Measurements from ENCODE around the gene JARID2.

The JARID2 gene

GRCh38 chr6:15410752-15411151, 164.9 kb downstream of the JARID2 start:
- CTCF ChIA-PET = interaction anchor here (1.0 to 1.3 kb wide), 3 partner anchors 10 to 34 kb away, joined by 3 to 5 read pairs (median 3); no protein-coding TSS in a partner anchor
- TF ChIP-seq HIC1 (tag by site-specific recombination; IDR thresholded peaks at IDR 0.05) = no peak
- no peak for TF ChIP-seq MZF1 (tag by site-specific recombination; IDR thresholded peaks at IDR 0.05; ENCODE audit: borderline replicate concordance)
- TF ChIP-seq ZNF155 (tag by site-specific recombination; IDR thresholded peaks at IDR 0.05) = no peak
- no peak for TF ChIP-seq PRDM10 (tag by site-specific recombination; IDR thresholded peaks at IDR 0.05)
- no peak for TF ChIP-seq ZNF664 (tag by site-specific recombination; IDR thresholded peaks at IDR 0.05)
- TF ChIP-seq PRDM1 (tag by site-specific recombination; IDR thresholded peaks at IDR 0.05) = no peak
- TF ChIP-seq ZNF791 (tag by site-specific recombination; IDR thresholded peaks at IDR 0.05) = no peak
- no peak for TF ChIP-seq ZNF776 (tag by site-specific recombination; IDR thresholded peaks at IDR 0.05; ENCODE audit: borderline replicate concordance)
- H3K4me1 ChIP-seq (ENCODE audit: control insufficient read depth, insufficient read depth, low read length) = peaks cover 39% of the 10 kb centered on the region
- POLR2A ChIA-PET = interaction anchor here (1.4 kb wide), 1 partner anchor 11 kb away, joined by 3 read pairs; no protein-coding TSS in a partner anchor
- no peak overlapping the region for H3K4me3 ChIP-seq (ENCODE audit: low read depth, low read length)
- H3K9me3 ChIP-seq (ENCODE audit: control insufficient read depth, insufficient read depth, low read depth, low read length) = no peaks in the 10 kb centered on the region
- H3K27ac ChIP-seq (ENCODE audit: extremely low read depth, low read depth, low read length) = no peak overlapping the region
- peaks cover 0 to 5% of the 10 kb centered on the region in 2 experiments; a peak in 1 of 3 replicates for H3K36me3 ChIP-seq (ENCODE audit: control insufficient read depth in 2 of 2, insufficient read depth in 1 of 2, low read length in 2 of 2)

- ChIA-PET CTCF (interaction anchor here (0.6 to 1.2 kb wide), 2 partner anchors 73 to 212 kb away, joined by 3 to 8 read pairs; no protein-coding TSS in a partner anchor), POLR2A (no interaction called here)
- H3K4me1 ChIP-seq (ENCODE audit: control insufficient read depth, insufficient read depth, low read length) = peaks cover 39% of the 10 kb centered on the region
- H3K9me3 ChIP-seq (ENCODE audit: control insufficient read depth, insufficient read depth, low read depth, low read length) = no peaks in the 10 kb centered on the region
- H3K36me3 ChIP-seq (ENCODE audit: control insufficient read depth in 2 of 2, insufficient read depth in 1 of 2, low read length in 2 of 2) = peaks cover 0 to 7% of the 10 kb centered on the region in 2 experiments; a peak in 1 of 3 replicates
- H3K27ac ChIP-seq (ENCODE audit: extremely low read depth, low read depth, low read length) = no peak overlapping the region
- no peak overlapping the region for H3K4me3 ChIP-seq (ENCODE audit: low read depth, low read length)
- TF ChIP-seq ZNF777 (tag by site-specific recombination; IDR thresholded peaks at IDR 0.05; ENCODE audit: borderline replicate concordance) = no peak
- no peak for TF ChIP-seq ZNF518A (tag by site-specific recombination; conservative IDR thresholded peaks at IDR 0.05; ENCODE audit: low read depth)
- TF ChIP-seq ZNF791 (tag by site-specific recombination; IDR thresholded peaks at IDR 0.05) = no peak
- no peak for TF ChIP-seq HIC1 (tag by site-specific recombination; IDR thresholded peaks at IDR 0.05)
- TF ChIP-seq ZNF626 (tag by site-specific recombination; IDR thresholded peaks at IDR 0.05) = no peak
- no peak for TF ChIP-seq ZNF18 (tag by site-specific recombination; IDR thresholded peaks at IDR 0.05)
- TF ChIP-seq ZNF624 (tag by site-specific recombination; IDR thresholded peaks at IDR 0.05) = no peak
- no peak for TF ChIP-seq ZNF621 (tag by site-specific recombination; IDR thresholded peaks at IDR 0.05)
- no peak for TF ChIP-seq ZNF48 (tag by site-specific recombination; IDR thresholded peaks at IDR 0.05)
- TF ChIP-seq ZXDB (tag by site-specific recombination; IDR thresholded peaks at IDR 0.05) = no peak
- no peak for TF ChIP-seq ZBTB48 (tag by site-specific recombination; IDR thresholded peaks at IDR 0.05)
- TF ChIP-seq ZNF354C (tag by site-specific recombination; IDR thresholded peaks at IDR 0.05; ENCODE audit: borderline replicate concordance, low read depth) = no peak
- TF ChIP-seq ZNF2 (tag by site-specific recombination; IDR thresholded peaks at IDR 0.05) = no peak
- TF ChIP-seq ZNF19 (tag by site-specific recombination; IDR thresholded peaks at IDR 0.05; ENCODE audit: low read depth) = no peak
These were observed 165.9 kb downstream of the JARID2 start for GRCh38 chr6:15411766-15412165.
